Left lung (tissue), 10 donors: ENCODE results near the gene L1TD1. TPM values are rescaled to one million over a fixed set of nuclear protein-coding genes. Genes with fewer than 3 reads are reported as not detected.
"Not testable (repeated sequence)": the region's sequence is repeated elsewhere in the genome, so short reads cannot be mapped to it uniquely, and the experiment has no call there.

Source experiments
- ATAC-seq: fragments of 200-7000 bp; cut with Tn5 transposase; one replicate; pipeline ENCODE4 v1.9.1; 2020; ENCODE audit warnings: moderate library complexity
- DNase-seq, 4 donors: peaks; one replicate each; pipeline ENCODE4 v3.0.0-alpha.2; 2013 to 2020
- H3K27ac ChIP-seq, 2 donors: fragments of 200-600 bp; sonication (generic) in 1 of 2; one replicate each; pipeline versions ENCODE4 v1.5.0 to v1.8.0; 2020 to 2021
- H3K27me3 ChIP-seq, 2 donors: fragments of 200-600 bp; sonication (generic) in 1 of 2; one replicate each; pipeline versions ENCODE4 v1.5.0 to v1.8.0; 2020 to 2021
- H3K36me3 ChIP-seq, 2 donors: fragments of 200-600 bp; sonication (generic) in 1 of 2; one replicate each; pipeline versions ENCODE4 v1.5.0 to v1.8.0; 2020 to 2021
- H3K4me1 ChIP-seq, 2 donors: fragments of 200-600 bp; one replicate each; pipeline ENCODE4 v1.8.0; 2021
- H3K4me3 ChIP-seq, 2 donors: fragments of 200-600 bp; sonication (generic) in 1 of 2; one replicate each; pipeline versions ENCODE4 v1.5.0 to v1.8.0; 2020 to 2021; ENCODE audit warnings: mild to moderate bottlenecking in 1 of 2
- H3K9me3 ChIP-seq, 2 donors: fragments of 200-600 bp; sonication (generic) in 1 of 2; one replicate each; pipeline versions ENCODE4 v1.5.0 to v1.8.0; 2020 to 2021
- intact Hi-C, 2 donors: fragments of 100-400 bp; cut with DNase I; formaldehyde crosslinking; loops; one replicate each; pipeline versions ENCODE4 v1.11.2 to v1.14.2; 2022
- polyA plus RNA-seq, 6 donors: library from polyadenylated mRNA; unstranded; fragments of 120-200 nt; gene quantifications; one replicate each; pipeline ENCODE4 v1.2.1, GENCODE V29; 2013; ENCODE audit not compliant: insufficient read length in 6 of 6
- total RNA-seq, 2 donors: library from RNA; stranded (reverse); fragmentation: NEBNext Ultra II Directional; extraction: Animal tissue kit (Norgen Biotek cat#: 25700); gene quantifications; one replicate each; pipeline ENCODE4 v1.2.1, GENCODE V29; 2021
- TF ChIP-seq, protein P1 (sequence below), 2 donors: fragments of 200-600 bp; sonication (generic) in 1 of 2; IDR thresholded peaks; one replicate each; pipeline versions ENCODE4 v1.5.0 to v1.8.0; 2021; ENCODE audit warnings: antibody characterized with exemption in 2 of 2
- donor health status: DM: no; HTN: yes; CAD: no.
- donor health status: DM: no; HTN: no; CAD: no.

The L1TD1 gene
- total and polyA plus RNA-seq, 8 donors = 0.93 to 8.4 (median 6.2) TPM

GRCh38 chr1:62175568-62176179 lies 19.0 kb upstream of the L1TD1 start:
- H3K4me3 ChIP-seq = no peak overlapping the region
- intact Hi-C loops = loop anchor here (2.0 to 10.0 kb wide), 3 partner anchors 229 to 569 kb away; no protein-coding TSS in a partner anchor
- H3K36me3 ChIP-seq = no peaks in the 10 kb centered on the region
- peak; percentile 83 for ATAC-seq
- peak in 2 of 4 donors; percentile 47 to 69 for DNase-seq
- no peaks in the 10 kb centered on the region for H3K4me1 ChIP-seq
- no peak overlapping the region for H3K27ac ChIP-seq
- H3K9me3 ChIP-seq = no peaks in the 10 kb centered on the region
- TF ChIP-seq, protein P1, sequence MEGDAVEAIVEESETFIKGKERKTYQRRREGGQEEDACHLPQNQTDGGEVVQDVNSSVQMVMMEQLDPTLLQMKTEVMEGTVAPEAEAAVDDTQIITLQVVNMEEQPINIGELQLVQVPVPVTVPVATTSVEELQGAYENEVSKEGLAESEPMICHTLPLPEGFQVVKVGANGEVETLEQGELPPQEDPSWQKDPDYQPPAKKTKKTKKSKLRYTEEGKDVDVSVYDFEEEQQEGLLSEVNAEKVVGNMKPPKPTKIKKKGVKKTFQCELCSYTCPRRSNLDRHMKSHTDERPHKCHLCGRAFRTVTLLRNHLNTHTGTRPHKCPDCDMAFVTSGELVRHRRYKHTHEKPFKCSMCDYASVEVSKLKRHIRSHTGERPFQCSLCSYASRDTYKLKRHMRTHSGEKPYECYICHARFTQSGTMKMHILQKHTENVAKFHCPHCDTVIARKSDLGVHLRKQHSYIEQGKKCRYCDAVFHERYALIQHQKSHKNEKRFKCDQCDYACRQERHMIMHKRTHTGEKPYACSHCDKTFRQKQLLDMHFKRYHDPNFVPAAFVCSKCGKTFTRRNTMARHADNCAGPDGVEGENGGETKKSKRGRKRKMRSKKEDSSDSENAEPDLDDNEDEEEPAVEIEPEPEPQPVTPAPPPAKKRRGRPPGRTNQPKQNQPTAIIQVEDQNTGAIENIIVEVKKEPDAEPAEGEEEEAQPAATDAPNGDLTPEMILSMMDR (IDR thresholded peaks at IDR 0.05) = peak; percentile 52 to 72
- H3K27me3 ChIP-seq = no peaks in the 10 kb centered on the region

DNA sequence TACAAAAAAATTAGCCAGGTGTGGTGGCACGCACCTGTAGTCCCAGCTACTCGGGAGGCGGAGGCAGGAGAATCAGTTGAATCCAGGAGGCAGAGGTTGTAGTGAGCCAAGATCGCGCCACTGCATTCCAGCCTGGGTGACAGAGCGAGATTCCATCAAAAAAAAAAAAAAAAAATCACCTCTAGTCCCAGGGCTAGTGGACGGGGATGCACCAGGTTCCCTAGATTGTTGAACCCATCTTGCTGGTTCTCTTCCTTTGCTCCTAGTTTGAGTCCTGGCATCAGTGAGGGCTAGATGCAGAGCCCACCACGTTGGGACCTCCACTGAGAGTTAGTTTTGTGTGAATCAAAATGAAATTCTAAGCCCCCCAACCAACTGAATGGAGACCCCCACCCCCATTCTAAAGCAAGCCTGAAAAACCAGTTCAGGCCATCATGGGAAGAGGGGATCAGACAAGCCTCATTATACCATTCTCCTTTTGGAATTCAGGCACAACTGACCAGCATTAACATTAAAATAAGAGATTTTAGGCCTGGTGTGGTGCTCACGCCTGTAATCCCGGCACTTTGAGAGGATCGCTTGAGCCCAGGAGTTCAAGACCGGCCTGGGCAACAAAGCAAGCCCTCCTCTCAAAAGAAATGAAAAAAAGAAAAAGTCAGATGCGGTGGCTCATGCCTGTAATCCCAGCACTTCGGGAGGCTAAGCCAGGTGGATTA lies 17.9 kb upstream of the L1TD1 start:
- ATAC-seq = no peak

DNA sequence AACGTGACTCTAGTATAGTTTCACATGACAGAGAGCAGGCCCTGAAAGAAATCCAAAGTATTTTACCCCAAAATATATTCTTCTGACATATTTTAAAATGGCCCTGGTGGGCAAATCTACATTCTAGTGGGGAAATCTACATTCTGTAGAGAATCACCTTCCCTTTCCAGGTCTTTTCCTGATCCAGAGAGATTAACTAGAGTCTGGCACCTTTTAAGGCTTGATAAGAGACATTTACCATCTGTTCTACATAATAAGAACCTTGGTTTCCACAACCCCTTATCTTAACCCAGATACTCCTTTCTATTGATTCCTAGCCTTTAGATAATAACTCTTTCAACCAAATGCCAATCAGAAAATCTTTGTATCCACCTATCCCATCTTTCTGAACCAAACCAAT lies 17.0 kb upstream of the L1TD1 start:
- DNase-seq (no peak), ATAC-seq (no peak)
- no peaks in the 10 kb centered on the region for H3K4me1 ChIP-seq
- intact Hi-C loops = loop anchor here (10.0 kb wide), 2 partner anchors 227 to 567 kb away; no protein-coding TSS in a partner anchor
- no peaks in the 10 kb centered on the region for H3K36me3 ChIP-seq
- TF ChIP-seq, protein P1 (IDR thresholded peaks at IDR 0.05) = no peak
- H3K4me3 ChIP-seq = no peak overlapping the region
- no peaks in the 10 kb centered on the region for H3K9me3 ChIP-seq
- H3K27ac ChIP-seq = no peak overlapping the region
- no peaks in the 10 kb centered on the region for H3K27me3 ChIP-seq

More for the DNA sequence above, 17.9 kb upstream of the L1TD1 start:
- Histone ChIP-seq H3K9me3 (no peaks in the 10 kb centered on the region), H3K4me1 (no peaks in the 10 kb centered on the region), H3K27me3 (no peaks in the 10 kb centered on the region), H3K36me3 (no peaks in the 10 kb centered on the region), H3K4me3 (no peak overlapping the region), H3K27ac (no peak overlapping the region)
- intact Hi-C loops = loop anchor here (10.0 kb wide), 2 partner anchors 228 to 568 kb away; no protein-coding TSS in a partner anchor
- no peak for DNase-seq
- TF ChIP-seq, protein P1 (IDR thresholded peaks at IDR 0.05) = no peak

DNA sequence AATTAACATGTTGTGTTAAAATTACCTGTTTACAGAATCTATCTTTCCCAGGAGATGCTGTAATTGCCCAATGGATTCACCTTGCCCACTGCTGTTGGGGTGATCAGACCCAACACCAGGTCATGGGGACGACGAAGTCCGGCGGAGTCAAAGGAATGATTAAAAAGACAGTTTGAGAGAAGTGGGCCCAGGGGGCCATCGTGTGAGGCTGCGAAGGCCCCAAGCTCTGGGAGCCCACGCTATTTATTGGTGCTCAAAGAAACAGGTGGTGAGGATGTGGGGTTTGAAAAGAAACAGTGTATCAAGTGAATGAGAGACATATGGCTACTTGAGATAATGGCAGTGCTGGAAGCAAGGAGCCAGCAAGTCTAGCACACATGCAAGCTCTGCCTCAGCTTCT lies 16.3 kb upstream of the L1TD1 start:
- H3K4me1 ChIP-seq = no peaks in the 10 kb centered on the region
- ATAC-seq (no peak), DNase-seq (no peak)
- intact Hi-C loops = loop anchor here (10.0 kb wide), 2 partner anchors 226 to 566 kb away; no protein-coding TSS in a partner anchor
- TF ChIP-seq, protein P1 (IDR thresholded peaks at IDR 0.05) = no peak
- no peaks in the 10 kb centered on the region for H3K9me3 ChIP-seq
- H3K27me3 ChIP-seq = no peaks in the 10 kb centered on the region
- H3K36me3 ChIP-seq = no peaks in the 10 kb centered on the region
- no peak overlapping the region for H3K27ac ChIP-seq
- H3K4me3 ChIP-seq = no peak overlapping the region

- H3K27ac ChIP-seq, H3K27me3 ChIP-seq, H3K36me3 ChIP-seq, ATAC-seq, H3K9me3 ChIP-seq, H3K4me1 ChIP-seq, DNase-seq, H3K4me3 ChIP-seq, intact Hi-C loops: not testable (repeated sequence)
These were observed 14.6 kb upstream of the L1TD1 start for GRCh38 chr1:62180054-62180453.
